HepG2 (cell line): ENCODE data around the gene CLDND2. TPM values are rescaled to one million over a fixed set of nuclear protein-coding genes. Genes with fewer than 3 reads are reported as not detected.

ENCODE experiments used
- BRD4 ChIP-seq: sonication (generic); formaldehyde crosslinking; IDR thresholded peaks from 2 replicates; pipeline ENCODE4 v1.4.0; 2020; ENCODE audit warnings: missing genetic modification reagents
- CEBPB ChIP-seq: IDR thresholded peaks from 2 replicates; pipeline ENCODE4 v1.6.1; 2011; ENCODE audit warnings: low read depth, low read length, improper control_type of control experiment, borderline replicate concordance
- FOXM1 ChIP-seq: sonication (generic); formaldehyde crosslinking; IDR thresholded peaks from 2 replicates; pipeline ENCODE4 v1.5.0; 2020; ENCODE audit warnings: missing genetic modification reagents
- GATA4 ChIP-seq: sonication (generic); IDR thresholded peaks from 2 replicates; pipeline ENCODE4 v1.6.1; 2016; ENCODE audit warnings: antibody characterized with exemption, low read depth, borderline replicate concordance
- HDAC6 ChIP-seq: fragments of 200-600 bp; sonication (generic); IDR thresholded peaks from 2 replicates; pipeline ENCODE4 v1.7.0; 2017; ENCODE audit warnings: mild to moderate bottlenecking, antibody characterized with exemption, low read length, low read depth
- HES4 ChIP-seq: sonication (generic); formaldehyde crosslinking; IDR thresholded peaks from 2 replicates; pipeline ENCODE4 v1.9.0; 2021; ENCODE audit warnings: mild to moderate bottlenecking, missing genetic modification reagents, borderline replicate concordance
- ISL2 ChIP-seq: sonication (generic); formaldehyde crosslinking; IDR thresholded peaks from 2 replicates; pipeline ENCODE4 v1.5.0; 2020; ENCODE audit warnings: missing genetic modification reagents
- MTA3 ChIP-seq: sonication (generic); formaldehyde crosslinking; IDR thresholded peaks from 2 replicates; pipeline ENCODE4 v1.4.0; 2020; ENCODE audit warnings: missing genetic modification reagents
- PHF8 ChIP-seq: sonication (generic); formaldehyde crosslinking; IDR thresholded peaks from 2 replicates; pipeline ENCODE4 v1.5.0; 2020; ENCODE audit warnings: missing genetic modification reagents
- SATB2 ChIP-seq: sonication (generic); formaldehyde crosslinking; IDR thresholded peaks from 2 replicates; pipeline ENCODE4 v1.5.0; 2020; ENCODE audit warnings: missing genetic modification reagents
- ZBTB38 ChIP-seq: sonication (generic); formaldehyde crosslinking; IDR thresholded peaks from 2 replicates; pipeline ENCODE4 v1.5.1; 2020; ENCODE audit warnings: mild to moderate bottlenecking, missing genetic modification reagents
- ZFP41 ChIP-seq: sonication (generic); formaldehyde crosslinking; IDR thresholded peaks from 2 replicates; pipeline ENCODE4 v1.4.0; 2020; ENCODE audit warnings: mild to moderate bottlenecking, missing genetic modification reagents, borderline replicate concordance
- ZNF20 ChIP-seq: sonication (generic); formaldehyde crosslinking; IDR thresholded peaks from 2 replicates; pipeline ENCODE4 v1.4.0; 2020; ENCODE audit warnings: mild to moderate bottlenecking, moderate library complexity, missing genetic modification reagents
- ZNF253 ChIP-seq: sonication (generic); formaldehyde crosslinking; IDR thresholded peaks from 2 replicates; pipeline ENCODE4 v1.8.0; 2022; ENCODE audit warnings: mild to moderate bottlenecking, missing genetic modification reagents, borderline replicate concordance
- ZNF260 ChIP-seq: sonication (generic); formaldehyde crosslinking; IDR thresholded peaks from 2 replicates; pipeline ENCODE4 v1.4.0; 2020; ENCODE audit warnings: missing genetic modification reagents, low read depth, mild to moderate bottlenecking, borderline replicate concordance
- ZNF33B ChIP-seq: sonication (generic); formaldehyde crosslinking; IDR thresholded peaks from 2 replicates; pipeline ENCODE4 v1.5.1; 2020; ENCODE audit warnings: mild to moderate bottlenecking, missing genetic modification reagents
- ZNF44 ChIP-seq: sonication (generic); formaldehyde crosslinking; IDR thresholded peaks from 2 replicates; pipeline ENCODE4 v1.5.1; 2020; ENCODE audit warnings: mild to moderate bottlenecking, missing genetic modification reagents
- ZNF547 ChIP-seq: sonication (generic); formaldehyde crosslinking; IDR thresholded peaks from 2 replicates; pipeline ENCODE4 v1.5.1; 2020; ENCODE audit warnings: mild to moderate bottlenecking, missing genetic modification reagents
- polyA plus RNA-seq, 8 experiments: library from polyadenylated mRNA; depleted of rRNA in 3 of 8; stranded (reverse) in 7 of 8; unstranded in 1 of 8; fragments of >200 nt; fragmentation: Illumina TruSeq in 4 of 8; extraction: Trizol in 4 of 8; gene quantifications; 2 replicates each; pipeline versions ENCODE4 v1.2.1 to v1.2.3, GENCODE V29; 2011 to 2016; ENCODE audit warnings: low read depth in 4 of 8, missing spikeins in 1 of 8, mixed read lengths in 1 of 8; ENCODE audit not compliant: insufficient read depth in 1 of 8
- total RNA-seq, 5 experiments: library from RNA; depleted of rRNA; stranded (reverse); fragments of >200 nt; fragmentation: Illumina TruSeq; extraction: Trizol; gene quantifications; 2 replicates each; pipeline ENCODE4 v1.2.3, GENCODE V29; 2016; ENCODE audit warnings: low read depth in 1 of 5
- TF ChIP-seq, protein P1 (sequence below): sonication (generic); formaldehyde crosslinking; IDR thresholded peaks from 2 replicates; pipeline ENCODE4 v1.5.0; 2020; ENCODE audit warnings: missing genetic modification reagents
- TF ChIP-seq, protein P2 (sequence below): sonication (generic); formaldehyde crosslinking; IDR thresholded peaks from 2 replicates; pipeline ENCODE4 v1.4.0; 2020; ENCODE audit warnings: missing genetic modification reagents, borderline replicate concordance
- TF ChIP-seq, protein P3 (sequence below): sonication (generic); formaldehyde crosslinking; IDR thresholded peaks from 2 replicates; pipeline ENCODE4 v1.4.0; 2020; ENCODE audit warnings: missing genetic modification reagents, low read depth, mild to moderate bottlenecking, borderline replicate concordance

The CLDND2 gene
- total and polyA plus RNA-seq, 2 of the 13 experiments (the other 11 are each of a cell fraction or from before 2014, with no cell fraction given) = 0.84 to 1.8 TPM

DNA sequence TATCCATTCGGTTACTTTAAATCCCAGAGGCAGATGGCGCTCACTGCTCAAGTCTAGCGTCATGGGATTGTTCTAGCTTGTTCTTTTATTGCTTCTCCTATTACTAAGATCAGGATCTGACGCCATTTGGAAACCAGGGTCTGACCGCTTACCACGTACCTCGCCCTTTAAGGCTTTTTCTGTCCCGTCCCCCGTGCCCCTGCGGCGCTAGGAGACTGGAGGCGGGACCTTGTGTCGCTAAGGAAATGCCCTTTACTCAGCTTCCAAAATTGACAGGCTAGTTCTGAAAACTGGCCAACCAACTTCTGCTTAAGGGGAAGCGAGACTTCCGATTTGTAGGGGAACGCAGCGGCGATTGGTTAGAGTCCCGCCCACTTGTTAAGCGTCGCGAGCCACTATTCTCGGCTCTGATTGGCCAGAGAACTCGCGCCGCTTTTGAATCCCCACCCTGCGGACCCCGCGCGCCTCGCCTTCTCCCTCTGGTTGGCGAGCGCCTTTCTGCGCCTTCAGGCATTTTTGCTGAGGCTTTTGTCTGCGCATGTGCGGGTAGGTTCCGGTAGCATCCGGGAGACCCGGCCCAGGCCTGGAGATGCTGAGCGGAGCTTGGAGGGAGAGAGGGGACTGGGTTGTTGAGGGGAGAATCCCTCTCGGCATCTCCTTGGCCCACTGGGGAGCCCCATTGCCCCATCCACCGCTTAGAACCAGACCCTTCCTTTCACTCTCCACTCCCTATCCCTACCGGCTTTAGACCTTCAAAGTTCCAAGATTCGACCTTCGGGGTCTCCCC is 25.4 kb upstream of the CLDND2 start (continued):
- no peak for TF ChIP-seq ZNF20 (CRISPR knock-in tag)
- TF ChIP-seq MTA3 (CRISPR knock-in tag) = no peak
- TF ChIP-seq ZNF253 (CRISPR knock-in tag) = peak; percentile 92; the same call in 1 of the 2 replicates
- TF ChIP-seq HES4 (CRISPR knock-in tag) = no peak
- no peak for TF ChIP-seq ZNF260
- no peak for TF ChIP-seq ZFP41
- TF ChIP-seq PHF8 (CRISPR knock-in tag) = no peak
- no peak for TF ChIP-seq ZNF547 (CRISPR knock-in tag)
- TF ChIP-seq ZNF33B (CRISPR knock-in tag) = no peak
- TF ChIP-seq BRD4 (CRISPR knock-in tag) = no peak
- TF ChIP-seq ZBTB38 = no peak
- TF ChIP-seq, protein P1, sequence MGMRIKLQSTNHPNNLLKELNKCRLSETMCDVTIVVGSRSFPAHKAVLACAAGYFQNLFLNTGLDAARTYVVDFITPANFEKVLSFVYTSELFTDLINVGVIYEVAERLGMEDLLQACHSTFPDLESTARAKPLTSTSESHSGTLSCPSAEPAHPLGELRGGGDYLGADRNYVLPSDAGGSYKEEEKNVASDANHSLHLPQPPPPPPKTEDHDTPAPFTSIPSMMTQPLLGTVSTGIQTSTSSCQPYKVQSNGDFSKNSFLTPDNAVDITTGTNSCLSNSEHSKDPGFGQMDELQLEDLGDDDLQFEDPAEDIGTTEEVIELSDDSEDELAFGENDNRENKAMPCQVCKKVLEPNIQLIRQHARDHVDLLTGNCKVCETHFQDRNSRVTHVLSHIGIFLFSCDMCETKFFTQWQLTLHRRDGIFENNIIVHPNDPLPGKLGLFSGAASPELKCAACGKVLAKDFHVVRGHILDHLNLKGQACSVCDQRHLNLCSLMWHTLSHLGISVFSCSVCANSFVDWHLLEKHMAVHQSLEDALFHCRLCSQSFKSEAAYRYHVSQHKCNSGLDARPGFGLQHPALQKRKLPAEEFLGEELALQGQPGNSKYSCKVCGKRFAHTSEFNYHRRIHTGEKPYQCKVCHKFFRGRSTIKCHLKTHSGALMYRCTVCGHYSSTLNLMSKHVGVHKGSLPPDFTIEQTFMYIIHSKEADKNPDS (CRISPR knock-in tag) = no peak
- TF ChIP-seq, protein P2, sequence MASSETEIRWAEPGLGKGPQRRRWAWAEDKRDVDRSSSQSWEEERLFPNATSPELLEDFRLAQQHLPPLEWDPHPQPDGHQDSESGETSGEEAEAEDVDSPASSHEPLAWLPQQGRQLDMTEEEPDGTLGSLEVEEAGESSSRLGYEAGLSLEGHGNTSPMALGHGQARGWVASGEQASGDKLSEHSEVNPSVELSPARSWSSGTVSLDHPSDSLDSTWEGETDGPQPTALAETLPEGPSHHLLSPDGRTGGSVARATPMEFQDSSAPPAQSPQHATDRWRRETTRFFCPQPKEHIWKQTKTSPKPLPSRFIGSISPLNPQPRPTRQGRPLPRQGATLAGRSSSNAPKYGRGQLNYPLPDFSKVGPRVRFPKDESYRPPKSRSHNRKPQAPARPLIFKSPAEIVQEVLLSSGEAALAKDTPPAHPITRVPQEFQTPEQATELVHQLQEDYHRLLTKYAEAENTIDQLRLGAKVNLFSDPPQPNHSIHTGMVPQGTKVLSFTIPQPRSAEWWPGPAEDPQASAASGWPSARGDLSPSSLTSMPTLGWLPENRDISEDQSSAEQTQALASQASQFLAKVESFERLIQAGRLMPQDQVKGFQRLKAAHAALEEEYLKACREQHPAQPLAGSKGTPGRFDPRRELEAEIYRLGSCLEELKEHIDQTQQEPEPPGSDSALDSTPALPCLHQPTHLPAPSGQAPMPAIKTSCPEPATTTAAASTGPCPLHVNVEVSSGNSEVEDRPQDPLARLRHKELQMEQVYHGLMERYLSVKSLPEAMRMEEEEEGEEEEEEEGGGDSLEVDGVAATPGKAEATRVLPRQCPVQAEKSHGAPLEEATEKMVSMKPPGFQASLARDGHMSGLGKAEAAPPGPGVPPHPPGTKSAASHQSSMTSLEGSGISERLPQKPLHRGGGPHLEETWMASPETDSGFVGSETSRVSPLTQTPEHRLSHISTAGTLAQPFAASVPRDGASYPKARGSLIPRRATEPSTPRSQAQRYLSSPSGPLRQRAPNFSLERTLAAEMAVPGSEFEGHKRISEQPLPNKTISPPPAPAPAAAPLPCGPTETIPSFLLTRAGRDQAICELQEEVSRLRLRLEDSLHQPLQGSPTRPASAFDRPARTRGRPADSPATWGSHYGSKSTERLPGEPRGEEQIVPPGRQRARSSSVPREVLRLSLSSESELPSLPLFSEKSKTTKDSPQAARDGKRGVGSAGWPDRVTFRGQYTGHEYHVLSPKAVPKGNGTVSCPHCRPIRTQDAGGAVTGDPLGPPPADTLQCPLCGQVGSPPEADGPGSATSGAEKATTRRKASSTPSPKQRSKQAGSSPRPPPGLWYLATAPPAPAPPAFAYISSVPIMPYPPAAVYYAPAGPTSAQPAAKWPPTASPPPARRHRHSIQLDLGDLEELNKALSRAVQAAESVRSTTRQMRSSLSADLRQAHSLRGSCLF (CRISPR knock-in tag) = no peak; the same call in 1 of the 2 replicates
- 0 out of 2 replicates have a peak, but pooled peaks have one; percentile 36 for TF ChIP-seq SATB2 (CRISPR knock-in tag)
- TF ChIP-seq CEBPB = no peak
- no peak for TF ChIP-seq GATA4
- TF ChIP-seq, protein P3, sequence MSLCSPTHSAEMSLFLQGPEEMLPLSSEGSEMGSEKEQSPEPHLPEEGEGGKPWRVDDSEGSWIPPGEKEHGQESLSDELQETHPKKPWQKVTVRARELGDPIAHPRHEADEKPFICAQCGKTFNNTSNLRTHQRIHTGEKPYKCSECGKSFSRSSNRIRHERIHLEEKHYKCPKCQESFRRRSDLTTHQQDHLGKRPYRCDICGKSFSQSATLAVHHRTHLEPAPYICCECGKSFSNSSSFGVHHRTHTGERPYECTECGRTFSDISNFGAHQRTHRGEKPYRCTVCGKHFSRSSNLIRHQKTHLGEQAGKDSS = no peak
- TF ChIP-seq FOXM1 (CRISPR knock-in tag) = peak; percentile 89
- no peak for TF ChIP-seq HDAC6
- TF ChIP-seq ZNF44 (CRISPR knock-in tag) = no peak
- peak; percentile 34; the same call in 1 of the 2 replicates for TF ChIP-seq ISL2 (CRISPR knock-in tag)
